Right renal cortex interstitium (tissue), 3 donors: ENCODE results near the gene CHST1. TPM values are rescaled to one million over a fixed set of nuclear protein-coding genes. Genes with fewer than 3 reads are reported as not detected.
A peak's percentile ranks its signal among the peaks of the same experiment; 100 is the strongest.

Source experiments
- DNase-seq, 3 donors: peaks; one replicate each; pipeline ENCODE4 v3.0.0-alpha.2; 2013; ENCODE audit warnings: low read depth in 3 of 3, low spot score in 2 of 3
- polyA plus RNA-seq, 3 donors: library from polyadenylated mRNA; unstranded; fragments of 120-200 nt; gene quantifications; one replicate each; pipeline ENCODE4 v1.2.1, GENCODE V29; 2013; ENCODE audit not compliant: insufficient read length in 3 of 3

Gene CHST1
- polyA plus RNA-seq, 3 donors, result 6.3 to 7.5 (median 7.2) TPM

GRCh38 chr11:45609337-45609736 is 56.1 kb downstream of the CHST1 start:
- no peak for DNase-seq

GRCh38 chr11:45607995-45608394 is 57.4 kb downstream of the CHST1 start:
- peak in 2 of 3 donors; percentile 23 to 30 for DNase-seq

- DNase-seq, result peak in 1 of 3 donors; percentile 24
Observed at GRCh38 chr11:45606514-45607281, 58.7 kb downstream of the CHST1 start.

- no peak for DNase-seq
Observed at GRCh38 chr11:45605051-45605450, 60.4 kb downstream of the CHST1 start.

GRCh38 chr11:45603946-45604682 is 61.3 kb downstream of the CHST1 start:
- DNase-seq, result no peak

GRCh38 chr11:45599161-45599943 is 66.1 kb downstream of the CHST1 start:
- DNase-seq, result no peak

Other genes starting within 250 kb of the CHST1 start
- 1 to 10 TPM; 6.1 to 8.3 (median 6.6) TPM for gene SLC35C1, start 139.5 kb upstream of the CHST1 start, polyA plus RNA-seq
- gene CRY2, start 181.9 kb upstream of the CHST1 start, polyA plus RNA-seq, result 10 to 100 TPM; 25.2 to 28.8 (median 27.9) TPM
- gene MAPK8IP1, start 220.0 kb upstream of the CHST1 start, polyA plus RNA-seq, result 1 to 10 TPM; 8.3 to 8.8 (median 8.4) TPM
- under 1 TPM; 0.32 to 0.45 (median 0.32) TPM for gene FREY1, start 241.6 kb upstream of the CHST1 start, polyA plus RNA-seq